Measurements from ENCODE around the gene SIL1. TPM values are rescaled to one million over a fixed set of nuclear protein-coding genes. Genes with fewer than 3 reads are reported as not detected.

The SIL1 gene
- total and polyA plus RNA-seq, 2 of the 4 experiments (the other 2 are of a cell fraction): 56.1 to 66.0 TPM

DNA sequence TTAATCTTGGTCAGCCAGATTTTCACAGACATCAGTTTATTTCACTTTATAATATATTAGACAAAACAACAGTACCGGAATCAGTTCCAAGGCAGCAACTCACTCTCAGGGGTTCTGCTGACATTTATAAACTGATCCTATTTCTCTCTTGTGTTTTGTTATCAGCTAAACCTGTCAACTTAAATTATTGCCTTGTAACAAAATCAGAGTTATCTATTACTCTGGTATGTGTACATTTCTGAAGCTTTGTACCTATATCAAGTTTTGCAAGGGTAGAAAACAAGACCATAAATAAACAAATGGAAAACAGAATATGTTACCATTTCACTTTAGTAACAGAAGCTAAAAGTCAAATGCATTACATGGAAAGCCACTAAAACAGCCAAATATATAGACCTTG is 122.1 kb downstream of the SIL1 start:
- in situ Hi-C loops (cut with MboI; ENCODE audit: low sequenced_read_pairs): no loop called here
- DNase-seq (no peak), ATAC-seq (ENCODE audit: low read depth) (no peak)
- no peak overlapping the region for H3K27ac ChIP-seq (ENCODE audit: insufficient read depth, low read length)
- TF ChIP-seq FOS (IDR thresholded peaks at IDR 0.05; ENCODE audit: low read depth, low read length) (no peak), RAD21 (IDR thresholded peaks at IDR 0.05; ENCODE audit: low read length) (no peak), NFE2L2 (IDR thresholded peaks at IDR 0.05; ENCODE audit: low read depth, low read length) (no peak), CHD1 (IDR thresholded peaks at IDR 0.05; ENCODE audit: low read depth, low read length) (no peak), RCOR1 (IDR thresholded peaks at IDR 0.05; ENCODE audit: insufficient replicate concordance, low read length) (no peak), MXI1 (IDR thresholded peaks at IDR 0.05; ENCODE audit: borderline replicate concordance, low read depth, low read length) (no peak), POLR2A (IDR thresholded peaks at IDR 0.05; ENCODE audit: low read depth, low read length) (no peak), BHLHE40 (IDR thresholded peaks at IDR 0.05; ENCODE audit: low read depth, low read length) (no peak), SMC3 (IDR thresholded peaks at IDR 0.05; ENCODE audit: low read depth, low read length) (no peak), MAZ (IDR thresholded peaks at IDR 0.05; ENCODE audit: borderline replicate concordance, low read depth, low read length) (no peak), MAFK (IDR thresholded peaks at IDR 0.05; ENCODE audit: low read depth, low read length) (no peak), RFX5 (IDR thresholded peaks at IDR 0.05; ENCODE audit: low read depth, low read length) (no peak), CEBPB (IDR thresholded peaks at IDR 0.05; ENCODE audit: low read depth, low read length) (no peak)
- TF ChIP-seq, protein P1, sequence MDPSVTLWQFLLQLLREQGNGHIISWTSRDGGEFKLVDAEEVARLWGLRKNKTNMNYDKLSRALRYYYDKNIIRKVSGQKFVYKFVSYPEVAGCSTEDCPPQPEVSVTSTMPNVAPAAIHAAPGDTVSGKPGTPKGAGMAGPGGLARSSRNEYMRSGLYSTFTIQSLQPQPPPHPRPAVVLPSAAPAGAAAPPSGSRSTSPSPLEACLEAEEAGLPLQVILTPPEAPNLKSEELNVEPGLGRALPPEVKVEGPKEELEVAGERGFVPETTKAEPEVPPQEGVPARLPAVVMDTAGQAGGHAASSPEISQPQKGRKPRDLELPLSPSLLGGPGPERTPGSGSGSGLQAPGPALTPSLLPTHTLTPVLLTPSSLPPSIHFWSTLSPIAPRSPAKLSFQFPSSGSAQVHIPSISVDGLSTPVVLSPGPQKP (IDR thresholded peaks at IDR 0.05; ENCODE audit: borderline replicate concordance, low read depth, low read length): no peak
- TF ChIP-seq, protein P2, sequence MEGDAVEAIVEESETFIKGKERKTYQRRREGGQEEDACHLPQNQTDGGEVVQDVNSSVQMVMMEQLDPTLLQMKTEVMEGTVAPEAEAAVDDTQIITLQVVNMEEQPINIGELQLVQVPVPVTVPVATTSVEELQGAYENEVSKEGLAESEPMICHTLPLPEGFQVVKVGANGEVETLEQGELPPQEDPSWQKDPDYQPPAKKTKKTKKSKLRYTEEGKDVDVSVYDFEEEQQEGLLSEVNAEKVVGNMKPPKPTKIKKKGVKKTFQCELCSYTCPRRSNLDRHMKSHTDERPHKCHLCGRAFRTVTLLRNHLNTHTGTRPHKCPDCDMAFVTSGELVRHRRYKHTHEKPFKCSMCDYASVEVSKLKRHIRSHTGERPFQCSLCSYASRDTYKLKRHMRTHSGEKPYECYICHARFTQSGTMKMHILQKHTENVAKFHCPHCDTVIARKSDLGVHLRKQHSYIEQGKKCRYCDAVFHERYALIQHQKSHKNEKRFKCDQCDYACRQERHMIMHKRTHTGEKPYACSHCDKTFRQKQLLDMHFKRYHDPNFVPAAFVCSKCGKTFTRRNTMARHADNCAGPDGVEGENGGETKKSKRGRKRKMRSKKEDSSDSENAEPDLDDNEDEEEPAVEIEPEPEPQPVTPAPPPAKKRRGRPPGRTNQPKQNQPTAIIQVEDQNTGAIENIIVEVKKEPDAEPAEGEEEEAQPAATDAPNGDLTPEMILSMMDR (conservative IDR thresholded peaks at IDR 0.05; ENCODE audit: low read depth, low read length): no peak
- TF ChIP-seq, protein P3, sequence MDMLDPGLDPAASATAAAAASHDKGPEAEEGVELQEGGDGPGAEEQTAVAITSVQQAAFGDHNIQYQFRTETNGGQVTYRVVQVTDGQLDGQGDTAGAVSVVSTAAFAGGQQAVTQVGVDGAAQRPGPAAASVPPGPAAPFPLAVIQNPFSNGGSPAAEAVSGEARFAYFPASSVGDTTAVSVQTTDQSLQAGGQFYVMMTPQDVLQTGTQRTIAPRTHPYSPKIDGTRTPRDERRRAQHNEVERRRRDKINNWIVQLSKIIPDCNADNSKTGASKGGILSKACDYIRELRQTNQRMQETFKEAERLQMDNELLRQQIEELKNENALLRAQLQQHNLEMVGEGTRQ (IDR thresholded peaks at IDR 0.05; ENCODE audit: low read depth, low read length): no peak
- no peak overlapping the region for H3K4ac ChIP-seq (ENCODE audit: low read depth, low read length)
- no peak overlapping the region for H2AK5ac ChIP-seq (ENCODE audit: low read depth, low read length)
- H3K4me1 ChIP-seq (ENCODE audit: control insufficient read depth, insufficient read depth, low read length): 0 out of 2 replicates have a peak, but pooled peaks cover 1% of the 10 kb centered on the region
- no peak overlapping the region for H2BK5ac ChIP-seq (ENCODE audit: low read depth, low read length, poor library complexity, severe bottlenecking)
- BruUV-seq (replicated peaks): no TSS peak
- H3K23ac ChIP-seq (ENCODE audit: low read depth, low read length): no peak overlapping the region
- no peak overlapping the region for H3K4me2 ChIP-seq (ENCODE audit: low read depth, low read length)
- CTCF ChIA-PET: no interaction called here
- H3K9me3 ChIP-seq (ENCODE audit: control insufficient read depth, insufficient read depth, low read length): no peaks in the 10 kb centered on the region
- no CpG with 5 or more reads among the region's 1 CpG for WGBS, 2 experiments (ENCODE audit: extremely low coverage in 2 of 2, insufficient read length in 1 of 2)
- H4K8ac ChIP-seq (ENCODE audit: low read depth in 2 of 2, low read length in 2 of 2): no peak overlapping the region
- H2AFZ ChIP-seq (replicated peaks; ENCODE audit: low read length, poor library complexity): no peak overlapping the region
- H3K14ac ChIP-seq (replicated peaks; ENCODE audit: low read depth, low read length): no peak overlapping the region
- no peak overlapping the region for H4K5ac ChIP-seq (ENCODE audit: low read depth, low read length)
- H3K27me3 ChIP-seq (ENCODE audit: control insufficient read depth, insufficient read depth, low read length): no peaks in the 10 kb centered on the region
- H2BK20ac ChIP-seq (ENCODE audit: low read depth, low read length): no peak overlapping the region
- H3K79me1 ChIP-seq (ENCODE audit: low read depth in 1 of 2, low read length in 2 of 2): peaks cover 0 to 9% of the 10 kb centered on the region in 2 experiments; a peak in 2 of 4 replicates
- no peaks in the 10 kb centered on the region for H3K36me3 ChIP-seq (ENCODE audit: control insufficient read depth, insufficient read depth, low read length)
- H3K9me1 ChIP-seq (ENCODE audit: insufficient read depth, low read length): peaks cover 3% of the 10 kb centered on the region
- dilution Hi-C loops (cut with HindIII; ENCODE audit: low sequenced_read_pairs, unreplicated experiment): no loop called here
- H2BK15ac ChIP-seq (ENCODE audit: low read depth, low read length): no peak overlapping the region
- intact Hi-C loops (cut with micrococcal nuclease): no loop called here
- H4K20me1 ChIP-seq (ENCODE audit: insufficient read depth, low read length): no peaks in the 10 kb centered on the region; the same call in 1 of the 2 replicates
- H3K4me3 ChIP-seq (ENCODE audit: insufficient read depth, low read depth, low read length): no peak overlapping the region
- POLR2A ChIA-PET (ENCODE audit: unreplicated experiment): no interaction called here
- no peak overlapping the region for H2AK9ac ChIP-seq (replicated peaks; ENCODE audit: low read depth, low read length, poor library complexity)
- no peak overlapping the region for H4K91ac ChIP-seq (ENCODE audit: insufficient read depth, low read depth, low read length)
- no peak overlapping the region for H2BK120ac ChIP-seq (ENCODE audit: low read depth, low read length)
- no peak overlapping the region for H3K9ac ChIP-seq (ENCODE audit: low read depth, low read length)
- H3K18ac ChIP-seq (ENCODE audit: low read depth, low read length): no peak overlapping the region
- no peak overlapping the region for H3K56ac ChIP-seq (ENCODE audit: extremely low read depth, insufficient read depth, low read length)
